Vagina (tissue), 2 donors: ENCODE results near the gene HNRNPA0.

Source experiments
- CTCF ChIP-seq, 3 experiments: fragments of 450-650 bp in 2 of 3; fragments of 200-600 bp in 1 of 3; sonication (generic) in 1 of 3; IDR thresholded peaks; one replicate each; pipeline ENCODE4 v1.5.1; 2017 to 2019; ENCODE audit warnings: antibody characterized with exemption in 3 of 3, mild to moderate bottlenecking in 2 of 3, moderate library complexity in 2 of 3
- POLR2A ChIP-seq, 2 donors: fragments of 450-650 bp; IDR thresholded peaks; one replicate each; pipeline ENCODE4 v1.6.1; 2017; ENCODE audit warnings: antibody characterized with exemption in 2 of 2, mild to moderate bottlenecking in 2 of 2, moderate library complexity in 2 of 2

GRCh38 chr5:137715456-137715855 lies 38.7 kb downstream of the HNRNPA0 start:
- TF ChIP-seq CTCF (IDR thresholded peaks at IDR 0.05) (no peak), POLR2A (IDR thresholded peaks at IDR 0.05) (no peak)
